Measurements from ENCODE around the gene CDC45.

CDC45 gene

GRCh38 chr22:19497245-19497644 lies 17.5 kb downstream of the CDC45 start:
- H3K9me2 ChIP-seq (replicated peaks; ENCODE audit: low read depth, low read length), result no peaks in the 10 kb centered on the region
- no peaks in the 10 kb centered on the region for H3K9me3 ChIP-seq (ENCODE audit: insufficient read depth, low read depth, low read length)
- H3K9ac ChIP-seq (ENCODE audit: low read depth, low read length, poor library complexity, severe bottlenecking), result no peak overlapping the region
- no peaks in the 10 kb centered on the region for H3K4me1 ChIP-seq (ENCODE audit: insufficient read depth, low read length, poor library complexity, severe bottlenecking)
- no peaks in the 10 kb centered on the region for H3F3A ChIP-seq (ENCODE audit: low read depth)
- peaks cover 75% of the 10 kb centered on the region; the same call in 1 of the 2 replicates for H3K36me3 ChIP-seq (ENCODE audit: insufficient read depth, low read length)
- H3K4me2 ChIP-seq (ENCODE audit: low read depth, low read length, poor library complexity, severe bottlenecking), result no peak overlapping the region
- no peak overlapping the region for H2AFZ ChIP-seq (ENCODE audit: low read length)
- no peak for TF ChIP-seq CTCF (conservative IDR thresholded peaks at IDR 0.05; ENCODE audit: low read length)
- TF ChIP-seq EZH2phosphoT487 (IDR thresholded peaks at IDR 0.05; ENCODE audit: borderline replicate concordance), result no peak
- H3K4me3 ChIP-seq (ENCODE audit: low read length, poor library complexity, severe bottlenecking), result no peak overlapping the region
- peaks cover 10% of the 10 kb centered on the region; the same call in 1 of the 2 replicates for H3K79me2 ChIP-seq (ENCODE audit: insufficient read depth, low read length)
- H3K27me3 ChIP-seq (ENCODE audit: insufficient read depth, low read length, poor library complexity, severe bottlenecking), result no peaks in the 10 kb centered on the region
- no peaks in the 10 kb centered on the region for H4K20me1 ChIP-seq (ENCODE audit: insufficient read depth, low read length, poor library complexity, severe bottlenecking)

DNA sequence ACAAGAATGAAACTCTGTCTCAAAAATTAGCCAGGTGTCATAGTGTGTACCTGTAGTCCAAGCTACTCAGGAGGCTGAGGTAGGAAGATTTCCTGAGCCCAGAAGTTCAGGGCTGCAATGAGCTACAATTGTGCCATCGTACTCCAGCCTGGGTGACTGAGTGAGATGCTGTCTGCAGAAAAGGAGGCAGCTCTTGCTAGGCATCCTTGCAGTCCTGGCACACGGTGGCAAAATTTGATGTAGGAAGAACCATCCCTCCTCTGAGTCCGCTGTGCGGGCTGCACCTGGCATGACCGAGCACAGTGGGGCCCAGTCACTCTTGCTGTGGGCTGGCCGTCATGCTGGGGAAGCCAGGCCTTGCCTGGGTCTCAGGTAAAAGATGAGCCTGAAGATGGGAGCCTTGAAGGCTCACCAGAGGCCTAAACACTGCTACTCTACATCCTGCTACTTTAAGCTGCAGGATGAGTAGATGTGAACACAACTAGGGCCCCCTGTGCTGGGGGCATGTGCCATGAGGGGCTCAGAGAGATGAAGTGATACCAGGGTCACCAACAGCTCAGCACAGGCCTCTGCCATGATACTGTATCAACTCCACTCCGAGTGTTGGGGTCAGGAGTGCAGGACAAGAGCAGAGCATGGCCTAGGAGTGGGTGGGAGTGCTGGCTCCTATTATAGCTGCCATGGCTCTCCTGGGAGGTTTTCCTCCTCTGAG lies 18.6 kb downstream of the CDC45 start:
- H3K36me3 ChIP-seq (ENCODE audit: insufficient read depth, low read length), result peaks cover 66% of the 10 kb centered on the region; the same call in 1 of the 2 replicates
- H3K4me1 ChIP-seq (ENCODE audit: insufficient read depth, low read length, poor library complexity, severe bottlenecking), result peaks cover 2% of the 10 kb centered on the region
- no peaks in the 10 kb centered on the region for H3K9me2 ChIP-seq (replicated peaks; ENCODE audit: low read depth, low read length)
- H3K27me3 ChIP-seq (ENCODE audit: insufficient read depth, low read length, poor library complexity, severe bottlenecking), result no peaks in the 10 kb centered on the region
- no peak overlapping the region for H3K9ac ChIP-seq (ENCODE audit: low read depth, low read length, poor library complexity, severe bottlenecking)
- H3K4me3 ChIP-seq (ENCODE audit: low read length, poor library complexity, severe bottlenecking), result no peak overlapping the region
- no peak overlapping the region for H2AFZ ChIP-seq (ENCODE audit: low read length)
- H3K4me2 ChIP-seq (ENCODE audit: low read depth, low read length, poor library complexity, severe bottlenecking), result no peak overlapping the region
- no peak for TF ChIP-seq CTCF (conservative IDR thresholded peaks at IDR 0.05; ENCODE audit: low read length)
- no peak for TF ChIP-seq EZH2phosphoT487 (IDR thresholded peaks at IDR 0.05; ENCODE audit: borderline replicate concordance)
- H3K79me2 ChIP-seq (ENCODE audit: insufficient read depth, low read length), result no peaks in the 10 kb centered on the region
- H3F3A ChIP-seq (ENCODE audit: low read depth), result no peaks in the 10 kb centered on the region
- H3K9me3 ChIP-seq (ENCODE audit: insufficient read depth, low read depth, low read length), result no peaks in the 10 kb centered on the region
- no peaks in the 10 kb centered on the region for H4K20me1 ChIP-seq (ENCODE audit: insufficient read depth, low read length, poor library complexity, severe bottlenecking)

DNA sequence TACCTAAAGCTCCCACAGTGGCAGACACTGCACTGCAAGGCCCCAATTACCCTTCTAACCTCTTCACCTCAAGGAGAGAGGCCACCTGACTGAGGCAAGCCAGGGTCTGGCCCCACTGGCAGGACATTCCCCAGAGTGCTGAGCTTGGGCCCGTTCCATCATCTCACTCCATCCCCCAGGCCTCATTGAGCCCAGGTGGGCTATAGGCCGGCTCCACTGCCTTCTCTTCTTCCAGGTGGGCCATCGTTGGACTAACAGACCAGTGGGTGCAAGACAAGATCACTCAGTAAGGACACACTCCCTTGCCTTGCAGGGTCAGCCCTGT lies 19.1 kb downstream of the CDC45 start:
- Histone ChIP-seq H4K20me1 (ENCODE audit: insufficient read depth, low read length, poor library complexity, severe bottlenecking) (no peaks in the 10 kb centered on the region), H3K9ac (ENCODE audit: low read depth, low read length, poor library complexity, severe bottlenecking) (no peak overlapping the region), H3K9me2 (replicated peaks; ENCODE audit: low read depth, low read length) (no peaks in the 10 kb centered on the region), H3K36me3 (ENCODE audit: insufficient read depth, low read length) (peaks cover 62% of the 10 kb centered on the region; the same call in 1 of the 2 replicates), H3K4me3 (ENCODE audit: low read length, poor library complexity, severe bottlenecking) (no peak overlapping the region), H2AFZ (ENCODE audit: low read length) (no peak overlapping the region), H3K79me2 (ENCODE audit: insufficient read depth, low read length) (no peaks in the 10 kb centered on the region), H3K4me1 (ENCODE audit: insufficient read depth, low read length, poor library complexity, severe bottlenecking) (peaks cover 8% of the 10 kb centered on the region), H3K4me2 (ENCODE audit: low read depth, low read length, poor library complexity, severe bottlenecking) (no peak overlapping the region), H3K27me3 (ENCODE audit: insufficient read depth, low read length, poor library complexity, severe bottlenecking) (no peaks in the 10 kb centered on the region), H3F3A (ENCODE audit: low read depth) (no peaks in the 10 kb centered on the region), H3K9me3 (ENCODE audit: insufficient read depth, low read depth, low read length) (no peaks in the 10 kb centered on the region)
- no peak for TF ChIP-seq CTCF (conservative IDR thresholded peaks at IDR 0.05; ENCODE audit: low read length)
- no peak for TF ChIP-seq EZH2phosphoT487 (IDR thresholded peaks at IDR 0.05; ENCODE audit: borderline replicate concordance)
